ENCODE measurements around the gene COX17. TPM values are rescaled to one million over a fixed set of nuclear protein-coding genes. Genes with fewer than 3 reads are reported as not detected.
"Not testable (repeated sequence)": the region's sequence is repeated elsewhere in the genome, so short reads cannot be mapped to it uniquely, and the experiment has no call there.

COX17 gene
- 25.8 TPM for total RNA-seq (ENCODE audit: insufficient read depth, low replicate concordance)

- peak; percentile 99 for DNase-seq (ENCODE audit: low spot score)
These were observed at the start of gene COX17 for GRCh38 chr3:119676771-119677640. COX17 (minus strand) TSS chr3:119677406; CDS start chr3:119677310, 96 bp downstream.

- no peak for DNase-seq (ENCODE audit: low spot score)
These were observed 49.7 kb upstream of the COX17 start for GRCh38 chr3:119726909-119727308.

- DNase-seq (ENCODE audit: low spot score): no peak
These were observed 45.8 kb upstream of the COX17 start for GRCh38 chr3:119723022-119723421.

- DNase-seq (ENCODE audit: low spot score): peak; percentile 48
These were observed 40.3 kb upstream of the COX17 start for GRCh38 chr3:119717520-119717919.

- no peak for DNase-seq (ENCODE audit: low spot score)
These were observed 39.8 kb upstream of the COX17 start for GRCh38 chr3:119716998-119717397.

- no peak for DNase-seq (ENCODE audit: low spot score)
These were observed 37.9 kb upstream of the COX17 start for GRCh38 chr3:119715105-119715504.

GRCh38 chr3:119703820-119704531 is 26.8 kb upstream of the COX17 start:
- DNase-seq (ENCODE audit: low spot score): no peak

- peak; percentile 97 for DNase-seq (ENCODE audit: low spot score)
These were observed 25.6 kb upstream of the COX17 start, which contains the start of gene CFAP91 for GRCh38 chr3:119702530-119703527. CFAP91 (plus strand) TSS chr3:119703022; CDS start chr3:119703099, 77 bp downstream.

GRCh38 chr3:119700920-119701734 is 23.9 kb upstream of the COX17 start:
- DNase-seq (ENCODE audit: low spot score): no peak

GRCh38 chr3:119700269-119700919 is 23.2 kb upstream of the COX17 start:
- DNase-seq (ENCODE audit: low spot score): no peak

GRCh38 chr3:119697394-119697793 is 20.2 kb upstream of the COX17 start:
- DNase-seq (ENCODE audit: low spot score): no peak

GRCh38 chr3:119695480-119695879 is 18.3 kb upstream of the COX17 start:
- DNase-seq (ENCODE audit: low spot score): no peak

GRCh38 chr3:119690043-119690656 is 12.9 kb upstream of the COX17 start:
- no peak for DNase-seq (ENCODE audit: low spot score)

GRCh38 chr3:119683421-119683820 is 6.2 kb upstream of the COX17 start:
- no peak for DNase-seq (ENCODE audit: low spot score)

- peak; percentile 38 for DNase-seq (ENCODE audit: low spot score)
These were observed 4.1 kb upstream of the COX17 start for GRCh38 chr3:119681279-119681678.

- DNase-seq (ENCODE audit: low spot score): no peak
These were observed 2.7 kb upstream of the COX17 start for GRCh38 chr3:119679874-119680273.

- DNase-seq (ENCODE audit: low spot score): not testable (repeated sequence)
These were observed 1.0 kb upstream of the COX17 start for GRCh38 chr3:119678209-119678608.

- no peak for DNase-seq (ENCODE audit: low spot score)
These were observed 382 bp upstream of the COX17 start for GRCh38 chr3:119677641-119677934.

GRCh38 chr3:119676020-119676419 is 1.2 kb downstream of the COX17 start:
- no peak for DNase-seq (ENCODE audit: low spot score)

Data from umbilical cord (tissue), 2 donors.